Skeletal muscle tissue (tissue), 4 donors: ENCODE results near the gene MACROH2A1. TPM values are rescaled to one million over a fixed set of nuclear protein-coding genes. Genes with fewer than 3 reads are reported as not detected.

Experiments
- H3K27ac ChIP-seq: one replicate; pipeline ENCODE4 v1.7.0; 2013; ENCODE audit warnings: mild to moderate bottlenecking, low read depth, low read length, inconsistent platforms
- H3K27me3 ChIP-seq, 3 donors: one replicate each; pipeline ENCODE4 v1.7.0; 2013; ENCODE audit warnings: low read length in 3 of 3; ENCODE audit not compliant: control insufficient read depth in 3 of 3, insufficient read depth in 3 of 3
- H3K36me3 ChIP-seq, 3 donors: one replicate each; pipeline ENCODE4 v1.7.0; 2013; ENCODE audit warnings: low read length in 3 of 3; ENCODE audit not compliant: control insufficient read depth in 3 of 3, insufficient read depth in 3 of 3
- H3K4me1 ChIP-seq, 3 donors: one replicate each; pipeline ENCODE4 v1.7.0; 2013; ENCODE audit warnings: low read length in 3 of 3, mild to moderate bottlenecking in 3 of 3; ENCODE audit not compliant: control insufficient read depth in 3 of 3, insufficient read depth in 3 of 3
- H3K4me3 ChIP-seq, 3 donors: one replicate each; pipeline ENCODE4 v1.7.0; 2013; ENCODE audit warnings: low read length in 3 of 3
- H3K9ac ChIP-seq, 3 donors: one replicate each; pipeline ENCODE4 v1.7.0; 2013; ENCODE audit warnings: low read length in 3 of 3, mild to moderate bottlenecking in 3 of 3, moderate library complexity in 2 of 3, low read depth in 1 of 3
- H3K9me3 ChIP-seq, 3 donors: one replicate each; pipeline ENCODE4 v1.7.0; 2013; ENCODE audit warnings: low read length in 3 of 3; ENCODE audit not compliant: control insufficient read depth in 3 of 3
- total RNA-seq: library from RNA; depleted of rRNA; stranded (reverse); fragments of >200 nt; gene quantifications from one replicate; pipeline ENCODE4 v1.2.3, GENCODE V29; 2014
- donor health status: Osteomylitis.

The MACROH2A1 gene
- total RNA-seq, 1 donor from 2014 or later, result 86.1 TPM

GRCh38 chr5:135379046-135379654 lies 19.9 kb downstream of the MACROH2A1 start:
- Histone ChIP-seq H3K4me3 (peak overlapping the region in 1 of 3 donors; percentile 23), H3K9me3 (no peaks in the 10 kb centered on the region), H3K36me3 (peaks cover 8 to 27% (median 21%) of the 10 kb centered on the region in 3 donors), H3K27me3 (no peaks in the 10 kb centered on the region), H3K27ac (peak overlapping the region; percentile 74), H3K4me1 (peaks cover 39 to 64% (median 41%) of the 10 kb centered on the region in 3 donors), H3K9ac (peak overlapping the region in 1 of 3 donors; percentile 10)

DNA sequence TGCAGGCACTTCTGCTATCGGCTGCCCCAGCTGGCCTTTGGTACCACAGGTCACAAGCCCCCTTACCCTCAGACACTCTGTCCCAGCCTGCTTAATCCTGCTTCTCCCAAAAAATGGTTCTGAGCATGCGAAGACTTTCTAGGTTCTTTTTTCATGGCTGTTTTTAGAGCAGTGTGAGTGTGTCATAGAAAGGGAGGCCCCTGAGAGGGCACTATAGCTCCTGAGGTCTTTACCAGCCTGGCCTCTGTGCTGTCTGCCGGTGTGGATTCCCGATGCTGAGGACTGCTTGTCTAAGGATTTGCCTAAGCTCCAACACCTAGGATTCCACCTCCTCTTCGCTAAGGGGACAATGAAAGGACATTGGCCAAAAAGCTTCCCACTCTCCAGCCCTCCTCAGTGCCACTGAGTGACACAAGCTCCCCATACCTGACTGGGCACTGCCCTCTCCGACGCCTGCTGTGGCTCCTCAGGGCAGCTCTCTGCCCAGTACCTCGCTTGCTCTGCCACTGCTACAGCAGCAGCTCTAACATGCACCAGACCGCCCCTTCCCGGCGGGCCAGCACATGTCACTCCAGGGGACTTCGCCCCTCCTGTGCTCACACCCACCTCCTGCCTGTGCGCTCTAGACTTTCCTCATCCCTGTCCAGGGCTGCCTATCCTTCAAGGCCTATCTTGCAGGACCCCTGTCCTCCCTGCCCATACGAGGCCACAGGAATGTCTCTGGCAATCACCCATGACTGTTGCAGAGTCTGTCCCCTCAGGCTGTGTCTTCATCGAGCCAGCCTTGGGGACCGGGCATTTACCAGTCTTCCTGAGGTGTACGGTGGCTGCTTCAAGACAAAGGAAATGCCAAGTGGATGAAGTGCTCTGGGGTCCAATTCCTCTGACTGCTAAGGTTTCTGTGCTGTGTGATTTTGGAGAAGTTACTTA lies 21.0 kb downstream of the MACROH2A1 start:
- no peak overlapping the region for H3K4me3 ChIP-seq
- H3K36me3 ChIP-seq, result peaks cover 8 to 20% (median 19%) of the 10 kb centered on the region in 3 donors
- H3K27ac ChIP-seq, result no peak overlapping the region
- H3K9ac ChIP-seq, result peak overlapping the region in 1 of 3 donors; percentile 1
- no peaks in the 10 kb centered on the region for H3K27me3 ChIP-seq
- peaks cover 40 to 65% (median 43%) of the 10 kb centered on the region in 3 donors for H3K4me1 ChIP-seq
- H3K9me3 ChIP-seq, result no peaks in the 10 kb centered on the region

DNA sequence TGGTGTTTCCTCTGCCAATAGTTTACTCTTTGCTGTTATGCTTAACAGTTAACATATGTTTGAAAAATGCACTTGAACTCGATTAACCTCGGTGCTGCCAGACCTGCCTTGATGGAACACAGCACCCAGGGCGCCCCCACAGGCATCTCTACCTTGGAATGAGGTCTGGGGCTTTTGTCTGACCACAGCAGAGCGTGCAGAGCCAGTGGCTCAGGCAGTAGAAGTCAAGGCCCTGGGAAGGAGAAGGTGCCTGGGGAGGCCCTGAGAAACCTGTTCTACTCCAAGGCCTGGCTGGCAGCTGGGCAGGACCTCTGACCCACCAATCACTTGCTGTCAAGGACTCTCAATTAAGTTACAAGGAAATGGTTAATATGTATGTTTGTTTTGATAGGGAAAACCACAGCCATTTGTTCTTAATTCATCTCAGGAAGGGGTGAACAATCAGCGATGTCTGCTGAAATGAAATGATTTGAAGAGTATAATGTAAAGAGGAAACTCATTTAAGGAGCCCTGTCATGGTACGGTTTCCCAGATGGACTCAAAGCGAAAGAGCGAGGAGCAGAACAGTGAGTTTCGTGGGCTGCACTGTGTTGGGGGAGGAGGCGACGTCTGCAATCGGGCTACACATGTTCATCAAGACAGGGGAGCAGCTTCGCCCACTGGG lies 21.9 kb downstream of the MACROH2A1 start:
- Histone ChIP-seq H3K9me3 (no peaks in the 10 kb centered on the region), H3K36me3 (peaks cover 8 to 16% (median 15%) of the 10 kb centered on the region in 3 donors), H3K4me1 (peaks cover 39 to 72% (median 42%) of the 10 kb centered on the region in 3 donors), H3K4me3 (no peak overlapping the region), H3K9ac (no peak overlapping the region), H3K27me3 (no peaks in the 10 kb centered on the region), H3K27ac (no peak overlapping the region)

DNA sequence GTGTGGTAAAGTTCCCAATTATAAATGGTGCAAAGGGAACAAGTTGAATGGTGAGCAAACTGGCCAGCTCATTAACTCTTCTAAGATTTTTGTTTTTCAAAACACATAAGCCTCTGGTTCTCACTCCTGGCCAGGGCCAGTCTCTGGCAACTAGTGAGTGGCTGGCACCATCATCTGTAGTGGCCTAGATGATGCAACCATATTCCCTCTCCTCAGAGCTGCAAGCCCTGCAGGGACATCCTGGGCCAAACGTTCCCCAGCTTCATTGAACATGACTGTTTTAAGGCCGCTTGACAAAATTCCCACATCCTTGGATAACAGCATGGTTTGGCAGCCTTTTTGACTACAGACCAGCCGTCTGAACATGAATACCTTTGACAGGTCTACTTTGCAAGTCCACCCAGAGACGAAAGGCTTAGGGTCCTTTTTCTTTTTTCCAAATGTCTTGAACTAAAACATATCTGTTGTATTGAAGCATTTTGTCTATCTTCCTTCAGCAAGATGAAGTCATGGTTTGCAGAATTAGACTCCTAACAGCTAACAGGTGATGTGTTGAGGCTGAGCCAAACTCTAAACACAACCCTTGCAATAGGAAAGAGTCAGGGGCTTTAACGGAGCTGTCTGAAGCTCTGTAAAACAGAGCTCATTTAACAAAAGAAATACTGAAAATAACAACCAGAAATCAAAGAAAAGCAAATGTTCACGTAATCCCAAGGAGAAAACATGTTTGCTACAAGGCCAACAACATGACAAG lies 23.8 kb downstream of the MACROH2A1 start:
- H3K27me3 ChIP-seq, result no peaks in the 10 kb centered on the region
- H3K4me3 ChIP-seq, result no peak overlapping the region
- H3K27ac ChIP-seq, result peak overlapping the region; percentile 71
- H3K4me1 ChIP-seq, result peaks cover 36 to 73% (median 42%) of the 10 kb centered on the region in 3 donors
- no peak overlapping the region for H3K9ac ChIP-seq
- peaks cover 9 to 17% (median 13%) of the 10 kb centered on the region in 3 donors for H3K36me3 ChIP-seq
- no peaks in the 10 kb centered on the region for H3K9me3 ChIP-seq

DNA sequence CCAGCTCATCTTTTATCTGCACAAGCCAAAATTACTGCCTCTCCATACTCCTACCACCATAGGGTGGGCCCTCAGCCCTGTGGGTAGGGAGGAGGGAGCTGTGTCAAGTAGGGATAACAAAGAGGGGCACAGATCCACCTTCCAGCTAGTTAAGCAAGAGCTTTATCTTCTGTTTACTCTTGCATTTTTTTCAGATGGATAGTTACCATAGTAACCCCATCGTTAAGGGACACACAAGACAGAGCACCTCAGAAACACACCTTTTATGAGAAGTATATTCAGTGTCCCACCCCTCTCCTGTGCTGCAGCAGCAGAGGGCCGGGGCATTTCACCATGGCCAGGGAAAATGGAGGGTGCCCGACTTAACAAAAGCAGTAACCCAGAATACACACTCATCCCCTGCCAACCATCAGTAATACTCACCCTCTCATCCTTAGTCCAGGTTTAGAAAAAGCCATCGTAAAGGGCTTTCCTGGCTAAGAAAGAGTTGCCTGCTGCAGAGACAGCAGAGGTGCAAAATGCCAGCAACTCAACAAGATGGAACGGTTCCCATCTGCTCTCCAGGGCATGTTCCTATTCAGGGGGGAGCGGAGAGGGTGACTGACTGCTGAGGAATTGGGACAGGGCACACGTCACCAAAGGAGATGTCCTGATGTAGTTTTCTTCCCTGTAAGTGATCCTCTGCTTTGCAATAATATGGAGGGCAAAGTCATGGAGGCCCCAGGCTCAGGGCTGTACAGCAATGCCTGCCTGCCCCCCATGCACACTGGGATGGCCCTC lies 25.1 kb downstream of the MACROH2A1 start:
- no peaks in the 10 kb centered on the region for H3K27me3 ChIP-seq

DNA sequence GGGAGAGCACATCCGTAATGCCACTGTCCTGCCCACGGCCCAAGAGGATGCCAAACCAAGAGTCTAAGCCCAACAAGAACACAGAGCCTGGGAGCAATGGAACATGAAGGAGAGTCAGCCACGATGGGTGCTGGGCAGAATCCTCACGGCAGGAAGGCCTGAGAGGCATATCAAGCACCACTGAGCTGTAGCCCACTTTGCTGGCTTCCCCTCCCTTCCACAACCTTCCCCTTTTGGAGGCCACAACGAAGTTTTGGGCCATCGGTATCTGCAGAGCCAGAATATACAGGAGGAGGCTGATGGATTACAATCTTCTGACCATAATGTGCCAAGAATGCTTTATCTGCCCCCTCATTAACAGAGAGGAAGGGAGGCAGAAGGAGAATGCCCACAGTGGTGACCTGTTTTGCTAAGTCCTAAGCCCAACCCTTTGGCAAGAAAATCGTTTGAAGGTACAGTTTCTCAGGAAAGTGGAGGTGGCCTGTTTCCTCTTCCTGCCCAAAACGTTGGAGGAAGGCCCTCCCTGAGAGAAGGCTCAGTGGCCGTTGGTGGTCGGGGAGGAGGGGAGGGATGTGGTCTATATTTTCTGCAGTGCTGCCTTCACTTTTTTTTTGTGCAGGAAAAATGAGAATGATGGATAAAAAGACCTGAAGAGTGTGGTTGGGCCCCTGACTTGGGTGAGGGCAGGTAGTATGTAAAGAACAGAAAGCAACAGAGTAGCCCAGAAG lies 26.2 kb downstream of the MACROH2A1 start:
- no peaks in the 10 kb centered on the region for H3K27me3 ChIP-seq
- no peak overlapping the region for H3K27ac ChIP-seq
- no peak overlapping the region for H3K4me3 ChIP-seq
- H3K4me1 ChIP-seq, result peaks cover 34 to 62% (median 36%) of the 10 kb centered on the region in 3 donors
- H3K9me3 ChIP-seq, result no peaks in the 10 kb centered on the region
- H3K36me3 ChIP-seq, result peaks cover 19 to 32% (median 25%) of the 10 kb centered on the region in 3 donors
- no peak overlapping the region for H3K9ac ChIP-seq

More for the DNA sequence above, 25.1 kb downstream of the MACROH2A1 start:
- Histone ChIP-seq H3K9ac (peak overlapping the region in 2 of 3 donors; percentile 1 to 24), H3K36me3 (peaks cover 16 to 27% (median 25%) of the 10 kb centered on the region in 3 donors), H3K27ac (peak overlapping the region; percentile 71), H3K9me3 (no peaks in the 10 kb centered on the region), H3K4me3 (no peak overlapping the region), H3K4me1 (peaks cover 25 to 61% (median 30%) of the 10 kb centered on the region in 3 donors)

DNA sequence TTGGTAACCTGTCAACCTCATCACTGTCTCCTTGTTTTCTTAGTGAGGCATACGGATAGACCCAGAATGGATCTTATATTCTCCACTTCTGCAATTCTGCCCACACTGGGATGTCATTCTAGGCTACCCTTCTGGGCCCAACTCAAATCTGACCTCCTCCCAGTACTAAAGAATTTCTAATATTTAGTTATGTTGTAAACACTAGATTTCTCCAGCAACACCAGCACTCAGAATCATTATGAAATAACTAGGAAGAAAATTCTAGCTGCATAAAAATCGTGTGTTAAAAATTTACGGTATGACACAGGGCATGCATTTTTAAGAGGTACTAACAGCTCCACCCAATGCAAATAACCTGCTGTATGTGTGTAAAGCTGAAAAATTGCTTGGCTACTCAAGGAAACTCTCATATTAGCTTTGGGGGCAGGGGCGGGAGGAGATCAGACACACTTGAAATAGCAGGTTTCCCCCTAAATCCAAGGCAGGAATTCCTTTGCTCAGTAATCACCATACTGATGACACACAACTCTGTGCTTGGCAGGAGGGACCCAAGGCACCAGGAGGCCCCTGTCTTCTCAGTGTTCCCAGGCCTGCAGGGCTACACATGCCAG lies 27.3 kb downstream of the MACROH2A1 start:
- Histone ChIP-seq H3K9ac (no peak overlapping the region), H3K4me1 (peaks cover 39 to 70% (median 43%) of the 10 kb centered on the region in 3 donors), H3K27me3 (no peaks in the 10 kb centered on the region), H3K36me3 (peaks cover 17 to 29% (median 25%) of the 10 kb centered on the region in 3 donors), H3K27ac (no peak overlapping the region), H3K4me3 (no peak overlapping the region), H3K9me3 (no peaks in the 10 kb centered on the region)

DNA sequence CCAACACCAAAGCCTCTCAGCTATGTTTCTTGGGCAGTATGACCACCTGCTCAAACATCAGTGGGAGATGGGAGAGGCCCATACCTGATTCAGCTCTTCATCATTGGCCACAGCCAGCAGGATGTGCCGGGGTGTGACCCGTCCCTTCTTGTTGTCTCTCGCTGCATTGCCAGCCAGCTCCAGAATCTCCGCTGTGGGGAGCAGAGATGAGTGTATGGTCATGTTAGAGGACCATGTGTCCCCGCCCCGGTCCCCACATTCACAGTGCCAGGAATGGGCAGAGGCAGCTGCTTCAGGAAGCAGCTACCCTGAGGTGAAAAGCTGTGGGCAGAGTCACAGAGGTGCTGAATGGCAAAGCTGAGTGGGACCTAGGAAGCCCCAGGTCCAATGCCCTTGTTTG lies 29.1 kb downstream of the MACROH2A1 start:
- Histone ChIP-seq H3K27me3 (no peaks in the 10 kb centered on the region), H3K9me3 (no peaks in the 10 kb centered on the region), H3K4me1 (peaks cover 47 to 71% (median 54%) of the 10 kb centered on the region in 3 donors), H3K36me3 (peaks cover 17 to 27% (median 25%) of the 10 kb centered on the region in 3 donors), H3K9ac (no peak overlapping the region), H3K4me3 (no peak overlapping the region), H3K27ac (no peak overlapping the region)
